Inflammatory macrophage treated with lipopolysaccharide for 4 hours (primary cell): ENCODE data around the gene PPP4R3A.
"Not testable (repeated sequence)": the region's sequence is repeated elsewhere in the genome, so short reads cannot be mapped to it uniquely, and the experiment has no call there.

Experiments
- DNase-seq: peaks from one replicate; pipeline ENCODE4 v3.0.0-alpha.2; 2020

Gene PPP4R3A

DNA sequence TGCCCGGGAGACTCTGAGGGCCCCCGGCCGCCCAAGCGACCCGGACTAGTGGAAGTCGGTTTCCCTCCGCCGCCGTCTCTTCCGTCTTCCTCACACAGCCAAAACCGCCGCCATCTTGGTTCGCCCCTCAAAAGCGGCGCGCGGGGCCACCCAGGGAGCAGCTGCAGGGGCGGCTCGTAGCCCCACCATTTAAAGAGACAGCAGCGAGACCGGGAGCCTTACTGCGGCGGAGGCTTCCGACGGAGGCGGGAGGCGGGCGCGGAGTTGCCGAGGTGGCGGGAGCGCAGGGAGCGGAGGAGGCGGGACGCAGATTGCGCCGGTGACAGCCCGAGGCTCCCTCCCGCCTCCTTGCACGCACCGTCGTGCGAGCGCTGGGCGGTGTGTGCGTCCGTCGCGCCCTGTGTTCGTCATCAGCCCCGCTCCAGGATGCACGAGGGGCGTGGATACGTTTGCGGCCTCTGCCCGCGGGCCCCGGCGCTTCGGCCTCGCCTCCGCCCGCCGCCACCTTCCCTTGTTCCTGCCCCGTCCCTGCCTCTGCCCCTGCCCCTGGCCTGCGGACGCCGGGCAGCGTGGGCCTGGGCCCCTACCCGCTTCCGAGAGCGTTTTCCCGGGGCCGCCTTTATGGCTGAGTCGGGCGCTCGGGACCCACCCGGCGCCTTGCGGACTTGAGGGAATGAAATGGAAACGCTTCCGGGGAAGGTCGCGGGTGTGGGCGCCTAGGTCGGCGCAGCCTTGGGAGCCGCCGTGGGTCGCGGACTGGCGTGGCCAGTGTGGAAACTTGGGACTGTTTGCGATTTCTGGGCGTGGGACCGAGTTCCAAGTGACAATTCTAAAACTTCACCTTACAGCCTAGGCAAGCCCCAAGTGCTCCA, at the start of gene PPP4R3A:
PPP4R3A (minus strand) TSS at position 140 of the 872 bp plus-strand sequence. CDS start 663 bp downstream, outside the sequence.
- peak; percentile 96 for DNase-seq

DNA sequence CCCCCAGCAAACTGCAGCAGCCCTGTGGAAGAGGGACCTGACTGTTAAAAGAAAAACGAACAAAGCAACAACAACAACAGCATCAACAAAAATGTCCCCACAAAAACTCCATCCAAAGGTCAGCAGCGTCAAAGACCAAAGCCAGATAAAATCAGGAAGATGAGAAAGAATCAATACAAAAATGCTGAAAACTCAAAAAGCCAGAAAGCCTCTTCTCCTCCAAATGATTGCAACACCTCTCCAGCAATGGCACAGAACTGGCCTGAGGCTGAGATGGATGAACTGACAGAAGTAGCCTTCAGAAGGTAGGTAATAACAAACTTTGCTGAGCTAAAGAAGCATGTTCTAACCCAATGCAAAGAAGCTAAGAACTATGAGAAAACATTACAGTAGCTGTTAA, 45.4 kb upstream of the PPP4R3A start:
- no peak for DNase-seq

DNA sequence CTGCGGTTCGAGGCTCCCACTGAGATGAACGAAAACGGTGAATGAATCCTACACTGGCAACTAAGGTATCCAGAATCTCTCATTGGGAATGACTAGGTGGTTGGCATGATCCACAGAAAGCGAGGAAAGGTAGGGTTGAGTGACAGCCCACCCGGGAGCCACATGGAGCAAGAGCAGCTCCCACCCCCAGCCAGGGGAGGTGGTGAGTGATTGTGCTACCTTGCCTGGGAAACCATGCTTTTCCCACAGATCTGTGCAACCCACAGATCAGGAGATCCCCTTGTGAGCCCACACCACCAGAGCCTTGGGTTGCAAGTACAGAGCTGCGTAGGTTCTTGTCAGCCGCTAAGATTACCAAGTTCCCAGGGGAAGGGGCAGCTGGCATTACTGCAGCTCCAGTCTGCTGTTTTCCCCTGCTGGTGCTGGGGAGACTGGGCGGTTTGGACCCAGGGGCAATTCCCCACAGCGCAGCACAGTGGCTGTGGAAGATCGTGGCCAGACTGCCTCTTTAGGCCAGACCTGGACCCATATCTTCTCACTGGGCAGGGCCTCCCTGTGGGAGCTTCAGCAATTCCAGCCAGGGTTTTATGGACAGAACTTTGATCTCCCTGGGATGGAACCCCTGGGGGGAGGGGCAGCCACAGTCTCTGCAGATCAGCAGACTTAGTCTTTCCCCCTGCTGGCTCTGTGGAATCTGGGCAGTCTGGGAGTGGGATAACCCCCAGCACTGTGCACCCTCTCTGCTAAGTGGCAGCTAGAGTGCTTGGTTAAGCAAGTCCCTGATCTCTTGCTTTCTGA, 44.6 kb upstream of the PPP4R3A start:
- DNase-seq = no peak

GRCh38 chr14:91548108-91548507, 38.0 kb upstream of the PPP4R3A start:
- DNase-seq = no peak

DNA sequence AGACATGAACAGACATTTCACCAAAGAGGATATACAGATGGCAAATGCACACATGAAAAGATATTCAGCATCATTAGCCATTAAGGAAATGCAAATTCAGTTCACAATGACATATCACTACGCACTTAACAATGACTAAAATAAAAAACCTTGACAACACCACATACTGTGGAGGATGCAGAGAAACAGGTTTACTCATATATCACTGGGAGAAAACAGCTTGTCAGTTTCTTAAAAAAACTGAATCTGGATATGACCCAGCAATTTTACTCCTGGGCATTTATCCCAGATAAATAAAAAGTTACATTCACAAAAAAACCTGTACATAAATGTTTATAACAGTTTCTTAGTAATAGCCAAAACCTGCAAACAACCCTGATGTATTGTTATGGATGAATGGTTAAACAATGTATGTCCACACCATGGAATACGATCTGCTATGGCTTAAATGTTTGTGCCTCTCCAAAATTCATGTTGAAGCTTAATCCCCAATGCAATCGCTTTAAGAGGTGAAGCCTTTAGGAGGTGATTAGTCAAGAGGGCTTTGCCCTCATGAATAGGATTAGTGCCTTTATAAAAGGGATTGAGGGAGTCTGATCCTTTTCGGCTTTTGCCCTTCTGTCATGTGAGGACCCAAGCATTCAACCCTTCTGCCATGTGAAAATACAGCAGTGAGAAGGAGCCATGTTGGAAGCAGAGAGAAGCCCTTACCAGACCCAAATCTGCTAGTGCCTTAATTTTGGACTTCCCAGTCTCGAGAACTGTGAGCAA, 36.0 kb upstream of the PPP4R3A start:
- no peak for DNase-seq

- DNase-seq = no peak
These were observed 35.1 kb upstream of the PPP4R3A start for GRCh38 chr14:91545204-91545603.

- no peak for DNase-seq
These were observed 26.2 kb upstream of the PPP4R3A start for GRCh38 chr14:91536327-91536726.

DNA sequence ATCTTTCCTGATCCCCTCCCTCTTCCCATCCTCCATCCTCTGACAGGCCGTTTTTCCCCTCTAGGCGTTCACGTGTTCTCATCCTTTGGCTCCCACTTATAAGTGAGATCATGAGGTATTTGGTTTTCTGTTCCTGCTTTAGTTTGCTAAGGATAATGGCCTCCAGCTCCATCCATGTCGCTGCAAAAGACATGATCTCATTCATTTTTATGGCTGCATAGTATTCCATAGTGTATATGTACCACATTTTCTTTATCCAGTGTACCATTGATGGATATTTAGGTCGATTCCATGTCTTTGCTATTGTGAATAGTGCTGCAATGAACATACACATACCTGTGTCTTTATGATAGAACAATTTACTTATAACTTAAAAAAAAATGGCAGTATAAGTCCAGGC, 23.9 kb upstream of the PPP4R3A start:
- not testable (repeated sequence) for DNase-seq

DNA sequence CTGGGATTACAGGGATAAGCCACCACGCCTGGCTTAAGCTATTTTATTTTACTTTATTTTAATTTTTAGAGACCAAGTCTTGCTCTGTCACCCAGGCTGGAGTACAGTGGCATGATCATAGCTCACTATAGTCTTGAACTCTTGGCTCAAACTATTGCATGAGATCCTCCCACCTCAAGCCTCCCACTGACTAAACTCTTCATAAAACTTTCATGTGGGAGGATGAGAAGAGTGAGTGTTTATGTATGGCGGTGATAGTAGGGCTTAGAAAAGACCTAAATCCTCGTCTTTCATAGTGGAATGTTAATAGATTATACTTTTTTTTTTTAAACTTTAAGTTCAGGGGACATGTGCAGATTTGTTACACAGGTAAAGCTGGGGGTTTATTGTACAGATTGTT, 23.5 kb upstream of the PPP4R3A start:
- no peak for DNase-seq

DNA sequence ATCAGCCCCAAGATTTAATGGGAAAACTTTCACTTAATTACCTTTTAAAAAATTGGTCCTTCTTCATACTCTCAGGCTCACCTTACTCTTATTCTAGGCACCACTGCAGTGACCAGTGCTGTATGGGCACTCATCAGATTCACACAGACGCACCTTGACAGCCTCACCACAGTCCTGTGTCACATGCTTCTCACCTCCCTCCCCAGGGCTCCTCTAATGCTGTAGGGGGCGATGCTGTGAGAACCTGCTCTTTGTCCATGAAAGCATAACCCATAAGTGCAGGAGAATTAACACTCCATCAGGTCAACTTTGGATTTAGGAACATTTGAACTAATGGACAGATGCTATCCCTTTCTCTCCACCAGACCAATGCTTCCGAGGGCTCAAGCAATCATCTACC, 13.9 kb upstream of the PPP4R3A start:
- no peak for DNase-seq

- peak; percentile 71 for DNase-seq
These were observed 11.0 kb upstream of the PPP4R3A start for GRCh38 chr14:91521061-91521640.

- DNase-seq = no peak
These were observed 10.0 kb upstream of the PPP4R3A start for GRCh38 chr14:91520138-91520537.

GRCh38 chr14:91519239-91520036, 9.3 kb upstream of the PPP4R3A start:
- DNase-seq = no peak

DNA sequence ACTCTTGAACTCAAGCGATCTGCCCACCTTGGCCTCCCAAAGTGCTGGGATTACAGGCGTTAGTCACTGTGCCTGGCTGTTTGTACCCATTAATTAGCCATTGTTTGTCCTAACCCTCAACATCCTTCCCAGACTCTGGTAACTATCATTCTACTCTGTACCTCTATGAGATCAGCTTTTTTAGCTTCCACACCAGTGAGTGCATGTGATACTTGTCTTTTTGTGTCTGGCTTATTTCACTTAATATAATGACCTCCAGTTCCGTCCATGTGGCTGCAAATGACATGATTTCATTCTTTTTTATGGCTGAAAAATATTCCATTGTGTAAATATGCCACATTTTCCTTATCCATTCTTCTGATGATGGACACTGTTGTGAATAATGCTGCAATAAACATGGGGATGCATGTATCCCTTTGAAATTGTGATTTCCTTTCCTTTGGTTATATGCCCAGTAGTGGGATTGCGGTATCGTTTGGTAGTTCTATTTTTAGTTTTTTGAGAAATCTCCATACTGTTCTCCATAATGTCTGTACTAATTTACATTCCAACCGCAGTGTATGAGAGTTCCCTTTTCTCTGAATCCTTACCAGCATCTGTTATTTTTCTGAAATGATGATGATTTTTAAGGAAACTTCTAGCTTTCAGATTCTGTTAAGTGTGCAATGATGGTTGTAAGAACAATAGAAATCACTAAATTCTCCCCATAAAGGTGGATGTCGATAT, 6.7 kb upstream of the PPP4R3A start:
- peak; percentile 65 for DNase-seq

GRCh38 chr14:91515979-91516378, 5.9 kb upstream of the PPP4R3A start:
- no peak for DNase-seq

DNA sequence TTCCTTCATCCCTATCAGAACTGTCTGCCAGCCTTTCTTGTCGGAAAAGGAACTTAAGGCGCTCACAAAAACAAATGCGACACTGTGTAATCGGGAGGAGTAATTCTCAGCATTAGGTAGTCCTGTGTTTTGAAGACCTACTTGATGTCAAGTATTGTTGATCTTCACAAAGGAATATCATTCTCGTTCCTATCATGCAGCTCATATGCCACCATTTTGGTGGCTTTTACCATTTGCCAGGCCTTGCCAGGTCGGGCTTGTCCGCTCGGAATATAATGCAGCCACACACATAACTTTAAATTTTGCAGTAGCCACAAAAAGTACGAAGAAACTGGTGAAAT, 903 bp upstream of the PPP4R3A start:
- no peak for DNase-seq

GRCh38 chr14:91509878-91510170, 286 bp downstream of the PPP4R3A start:
- DNase-seq = peak; percentile 66

- DNase-seq = peak; percentile 20
These were observed 830 bp downstream of the PPP4R3A start for GRCh38 chr14:91509083-91509877.

DNA sequence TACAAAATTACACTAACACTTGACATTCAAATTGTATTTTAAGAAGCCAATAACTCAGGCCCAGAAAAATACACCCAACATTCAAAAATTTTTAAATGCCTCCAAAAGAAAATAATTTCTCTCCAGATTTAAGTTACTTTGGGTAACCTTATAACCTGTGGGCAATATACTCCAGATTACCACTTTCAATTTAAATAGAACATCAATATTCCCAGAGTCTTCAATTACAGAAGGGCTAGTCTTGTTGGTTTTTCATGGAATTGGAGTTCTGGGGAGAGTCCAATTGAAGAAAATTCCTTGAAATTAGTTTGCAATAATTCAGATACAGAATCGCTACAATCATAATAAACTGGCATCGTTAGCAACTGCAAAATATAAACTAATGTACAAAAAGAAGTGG, 2.0 kb downstream of the PPP4R3A start:
- DNase-seq = no peak

DNA sequence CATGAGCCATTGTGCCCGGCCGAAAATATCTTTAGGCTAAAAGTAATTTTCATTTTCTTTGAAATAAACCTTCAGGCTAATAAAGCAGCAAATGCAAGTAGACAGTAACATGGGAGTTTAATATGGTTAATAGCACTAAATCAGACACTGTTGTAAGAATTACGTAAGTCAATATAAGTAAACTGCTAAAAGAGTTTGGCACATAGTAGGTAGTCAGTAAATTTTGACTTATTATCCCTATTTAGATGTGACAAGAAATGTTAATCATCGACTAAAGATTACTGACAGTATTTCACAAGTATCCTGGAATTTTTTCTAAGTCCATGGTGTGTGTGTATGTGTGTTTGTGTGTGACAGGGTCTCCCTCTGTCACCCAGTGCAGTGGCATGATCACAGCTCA, 3.9 kb downstream of the PPP4R3A start:
- no peak for DNase-seq

- DNase-seq = no peak
These were observed 7.1 kb downstream of the PPP4R3A start for GRCh38 chr14:91503000-91503504.
